8988T (cell line): ENCODE data around the gene PAQR7.

Source experiments
- DNase-seq: peaks from one replicate; pipeline ENCODE4 v3.0.0; 2011

PAQR7 gene

DNA sequence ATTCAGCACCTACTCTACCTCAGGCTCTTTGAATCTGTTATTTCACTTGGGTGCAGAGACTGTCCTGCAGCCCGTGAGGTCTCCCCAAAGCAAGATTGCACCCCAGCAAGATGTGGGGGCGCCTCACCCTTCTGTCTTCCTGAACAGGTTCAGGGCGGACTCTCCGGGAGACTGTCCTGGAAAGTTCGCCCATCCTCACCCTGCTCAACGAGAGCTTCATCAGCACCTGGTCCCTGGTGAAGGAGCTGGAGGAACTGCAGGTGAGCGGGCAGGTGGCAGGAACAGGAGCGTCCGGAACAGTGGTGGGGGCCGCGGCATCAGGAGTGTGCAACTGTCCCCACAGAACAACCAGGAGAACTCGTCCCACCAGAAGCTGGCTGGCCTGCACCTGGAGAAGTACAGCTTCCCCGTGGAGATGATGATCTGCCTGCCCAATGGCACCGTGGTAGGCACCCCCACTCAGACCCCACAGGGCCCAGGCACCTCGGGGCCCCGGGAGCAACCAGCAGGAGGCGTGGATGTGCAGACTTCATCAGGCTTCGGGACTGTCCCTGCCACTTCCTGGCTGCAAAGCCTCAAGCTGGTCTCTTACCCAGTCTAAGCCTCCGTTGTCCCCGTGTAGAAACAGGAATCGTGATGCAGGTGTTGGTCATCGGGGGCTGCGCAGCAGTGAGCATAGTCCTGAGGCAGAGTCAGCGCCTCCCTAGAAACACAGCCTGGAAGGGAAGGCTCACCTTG is 61.6 kb downstream of the PAQR7 start:
- DNase-seq: no peak

DNA sequence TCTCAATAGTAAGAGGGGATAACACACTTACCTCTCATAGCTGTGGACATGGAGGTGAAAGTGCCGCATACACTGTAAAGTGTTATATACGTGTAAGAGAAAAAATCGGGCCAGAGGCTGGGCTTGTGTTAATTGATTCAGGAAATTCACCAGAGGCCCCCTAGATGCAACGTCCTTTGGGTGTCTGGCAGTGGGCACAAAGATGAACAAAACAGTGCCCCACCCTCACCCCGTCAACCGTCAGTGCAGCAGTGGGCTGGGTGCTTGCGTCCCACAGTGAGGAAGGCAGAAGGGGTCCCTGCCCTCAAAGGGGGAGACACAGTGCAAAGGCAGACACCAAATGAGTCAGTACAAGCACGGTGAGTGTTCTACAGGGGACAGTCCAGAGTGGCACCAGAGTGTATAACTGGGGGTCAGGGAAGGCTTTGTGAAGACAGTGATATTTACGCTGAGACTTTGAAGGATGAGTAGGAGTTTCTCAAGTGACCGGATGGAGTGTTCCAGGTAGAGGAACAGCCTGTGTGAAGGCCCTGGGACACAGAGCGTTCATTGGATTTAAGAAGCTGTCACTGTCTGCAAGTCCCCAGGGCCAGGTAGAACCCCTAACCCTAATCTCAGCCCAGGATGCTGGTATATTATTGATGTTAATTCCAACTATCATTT is 62.3 kb downstream of the PAQR7 start:
- no peak for DNase-seq
